Stimulated activated CD4-positive, alpha-beta T cell treated with anti-CD3 and anti-CD28 coated beads, Interleukin-4, amount 100 ng/mL, for 1 hour (primary cell): ENCODE data around the gene PEMT.

Experiments used
- DNase-seq: peaks from one replicate; pipeline ENCODE4 v3.0.0-alpha.2; 2020

PEMT gene

DNA sequence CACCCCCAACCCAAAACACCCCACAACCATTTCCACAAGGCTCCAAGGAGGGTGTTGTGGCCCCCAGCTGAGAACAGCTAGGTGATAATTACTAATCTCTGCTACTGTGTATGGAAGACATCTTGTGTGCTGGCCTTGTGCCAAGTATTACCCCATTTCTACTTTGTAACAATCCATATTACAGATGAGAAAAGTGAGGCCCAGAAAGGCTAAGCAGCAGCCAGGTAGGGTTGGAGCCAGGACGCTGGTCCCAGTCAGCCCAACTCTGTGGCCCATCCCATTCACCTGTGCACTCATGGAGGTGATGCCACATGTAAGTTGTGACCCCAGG, 12.4 kb upstream of the PEMT start:
- DNase-seq, result no peak

DNA sequence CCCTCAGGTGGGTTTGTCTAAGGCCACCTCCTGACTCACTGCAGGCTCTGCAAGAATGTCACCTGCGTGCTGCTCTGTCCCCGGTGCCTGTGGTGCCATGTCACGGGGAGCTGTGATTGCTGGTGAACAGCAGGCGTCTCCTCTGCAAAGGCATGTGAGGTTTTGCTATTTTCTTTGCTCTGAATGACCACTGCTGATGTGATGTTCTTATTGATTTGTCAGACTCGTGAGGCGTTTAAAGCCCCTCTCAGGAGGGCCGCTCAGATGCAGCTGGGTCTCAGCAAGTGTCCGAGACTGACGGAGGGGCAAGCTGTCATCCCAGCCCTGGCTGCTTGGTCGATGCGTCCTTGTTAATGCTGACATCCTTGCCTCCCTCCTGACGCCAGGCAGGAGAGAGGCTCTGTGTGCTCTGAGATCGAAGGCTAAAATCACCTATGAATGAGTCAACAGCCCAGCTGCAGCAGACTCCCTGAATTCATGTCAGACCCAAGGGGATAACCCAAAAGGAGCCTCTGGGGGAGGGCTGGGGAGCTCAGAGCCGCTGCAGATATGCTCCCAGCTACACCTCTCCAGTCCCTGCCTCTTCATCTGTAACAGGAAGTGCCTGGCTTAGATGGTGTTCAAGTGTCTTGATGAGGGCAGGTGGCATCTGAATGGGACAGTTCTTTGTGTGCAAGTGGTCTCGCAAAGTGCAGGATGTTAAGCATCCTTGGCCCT, 11.8 kb upstream of the PEMT start:
- no peak for DNase-seq

GRCh38 chr17:17599965-17600364, 8.5 kb upstream of the PEMT start:
- DNase-seq, result no peak

- no peak for DNase-seq
Observed at GRCh38 chr17:17598003-17598402, 6.5 kb upstream of the PEMT start.

DNA sequence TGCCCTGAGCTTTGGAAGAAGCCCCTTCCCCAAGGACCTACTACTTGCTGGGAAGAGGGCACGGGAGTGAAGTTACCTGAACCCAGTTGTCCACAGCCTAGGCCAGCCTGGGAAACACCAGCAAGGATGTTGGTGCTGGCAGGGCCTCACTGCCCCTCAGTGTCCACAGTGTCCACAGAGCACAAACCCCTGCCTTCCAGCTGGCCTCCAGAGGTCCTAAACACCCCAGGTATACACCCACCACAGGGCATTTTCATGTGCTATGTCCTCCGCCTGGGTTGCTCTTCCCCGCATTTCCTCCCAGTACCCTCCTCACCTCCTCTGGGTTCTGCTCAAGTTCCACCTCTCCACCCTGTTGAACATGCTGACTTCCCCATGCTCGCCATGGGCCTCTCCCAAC, 4.2 kb upstream of the PEMT start:
- DNase-seq, result no peak

GRCh38 chr17:17593222-17593620, 1.7 kb upstream of the PEMT start:
- no peak for DNase-seq

- DNase-seq, result no peak
Observed at GRCh38 chr17:17590883-17591354, 589 bp downstream of the PEMT start.

GRCh38 chr17:17590141-17590751, 1.3 kb downstream of the PEMT start:
- DNase-seq, result no peak

GRCh38 chr17:17587614-17588337, 3.7 kb downstream of the PEMT start:
- DNase-seq, result no peak

- no peak for DNase-seq
Observed at GRCh38 chr17:17582372-17582771, 9.1 kb downstream of the PEMT start.

DNA sequence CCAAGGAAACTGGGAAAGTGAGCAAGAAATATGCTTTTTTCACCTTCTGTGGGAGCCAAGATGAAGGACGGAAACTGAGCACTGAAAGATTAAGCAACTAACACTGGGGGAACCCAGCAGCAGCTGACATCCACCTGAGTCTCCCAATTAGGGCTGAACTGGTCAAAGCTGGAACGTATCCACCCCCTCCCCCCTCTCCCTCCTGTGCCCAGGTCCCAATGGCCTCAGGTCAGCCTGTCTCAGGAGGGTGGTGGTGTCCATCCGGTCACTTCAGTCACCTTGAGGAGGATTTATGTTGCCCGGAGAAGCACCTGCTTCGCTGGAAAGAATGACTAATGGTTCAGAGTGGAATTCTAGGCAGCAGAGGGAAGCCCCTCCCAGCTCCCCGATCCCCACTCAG, 10.0 kb downstream of the PEMT start:
- no peak for DNase-seq

DNA sequence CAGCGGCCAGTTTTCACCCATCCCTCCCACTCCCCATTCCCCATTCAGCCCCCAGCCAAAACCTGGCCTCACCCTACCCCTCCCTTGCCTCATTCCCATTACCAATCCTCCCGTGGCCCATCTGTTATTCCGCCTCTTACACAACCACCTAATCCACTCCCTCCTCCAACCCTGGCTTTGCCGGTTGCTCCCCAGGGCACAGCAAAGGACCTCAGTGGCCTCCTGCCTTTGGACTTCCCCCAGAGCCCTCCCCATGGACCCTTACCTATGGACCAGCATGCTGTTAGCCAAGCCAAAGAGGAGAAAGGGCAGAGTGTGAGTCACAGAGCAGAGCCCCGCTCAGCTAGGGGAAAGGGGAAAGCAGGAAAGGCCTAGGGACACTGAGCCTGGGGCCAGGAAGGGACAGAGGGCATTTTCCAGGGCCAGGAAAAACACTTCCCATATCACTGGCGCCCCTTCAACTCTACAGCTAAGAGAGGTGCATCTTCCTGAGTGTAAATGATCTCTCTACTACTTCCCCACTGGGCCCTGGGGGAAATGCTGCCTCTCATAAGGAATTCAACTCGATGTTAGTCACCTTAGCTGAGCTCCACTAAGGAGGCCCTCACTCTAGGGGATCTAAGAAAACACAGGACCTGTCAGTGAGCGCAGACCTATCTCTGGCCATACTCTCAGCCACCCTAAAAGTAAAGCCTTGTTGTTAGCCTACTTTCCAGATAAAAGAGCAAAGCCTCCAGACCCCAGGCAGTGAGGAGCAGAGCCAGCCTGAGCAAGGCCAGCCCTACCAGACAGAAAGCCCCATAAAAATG, 10.6 kb downstream of the PEMT start:
- no peak for DNase-seq

DNA sequence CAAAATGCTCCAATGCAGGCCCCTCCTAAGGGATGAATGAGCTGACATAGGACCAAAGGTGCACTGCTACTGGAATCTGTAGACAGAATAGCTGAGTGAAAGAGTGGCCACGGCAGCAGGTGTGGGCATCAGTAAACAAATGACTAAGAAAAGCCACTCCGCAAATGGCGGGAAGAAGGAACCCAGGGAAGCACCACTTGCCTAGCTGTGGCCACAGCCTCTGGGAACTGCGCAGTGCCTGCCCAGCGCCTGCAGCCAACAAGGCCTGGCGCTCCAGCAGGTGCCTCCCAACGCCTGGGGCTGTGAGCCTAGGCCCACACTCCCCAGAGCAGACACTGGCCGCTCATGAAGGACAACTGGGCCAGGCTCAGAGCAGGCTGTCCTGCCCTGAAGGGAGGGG, 11.8 kb downstream of the PEMT start:
- no peak for DNase-seq

- no peak for DNase-seq
Observed at GRCh38 chr17:17577373-17577772, 14.1 kb downstream of the PEMT start.

GRCh38 chr17:17576772-17577234, 14.7 kb downstream of the PEMT start:
- no peak for DNase-seq

DNA sequence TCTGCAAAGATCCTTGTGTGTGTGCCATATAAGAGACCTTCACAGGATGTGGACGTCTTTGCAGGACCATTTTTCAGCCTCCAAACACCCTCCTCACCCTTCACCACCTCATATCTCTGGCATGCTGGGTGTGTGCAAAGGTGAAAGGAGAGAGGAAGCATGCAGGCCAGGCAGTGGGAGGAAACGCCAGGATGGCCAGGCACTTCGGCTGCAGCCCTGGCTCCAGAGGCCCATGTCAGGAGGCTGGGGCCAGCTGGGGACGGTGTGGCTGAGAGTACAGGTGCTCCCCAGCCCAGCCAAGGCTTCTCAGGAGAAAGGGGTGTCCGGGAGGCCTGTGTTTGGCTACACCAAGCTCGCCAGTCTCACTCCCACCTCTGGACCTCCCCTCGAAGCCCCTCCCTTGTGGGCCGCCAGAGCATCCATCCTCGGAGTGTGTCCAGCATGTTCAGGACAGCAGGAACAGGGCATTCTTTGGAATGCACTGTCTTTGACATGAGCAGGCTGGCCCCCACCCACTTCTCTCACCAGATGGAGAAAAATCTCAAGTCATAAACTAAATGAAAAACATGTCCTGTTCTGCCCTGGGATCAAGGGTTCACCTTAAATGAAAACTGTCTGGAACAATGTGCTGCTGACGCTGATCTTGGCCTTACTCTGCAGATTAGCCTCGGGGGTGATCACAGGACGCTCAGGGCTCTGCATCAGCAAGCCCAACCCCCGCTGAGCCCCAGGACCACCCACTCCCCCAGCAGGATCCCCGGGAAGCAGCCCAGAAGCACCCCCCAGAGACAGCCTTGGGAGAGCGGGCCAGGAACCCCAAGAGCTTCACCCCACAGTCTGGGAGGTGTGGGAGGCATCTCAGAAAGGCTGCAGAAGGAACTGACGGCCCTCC, 15.9 kb downstream of the PEMT start:
- DNase-seq, result no peak

- DNase-seq, result no peak
Observed at GRCh38 chr17:17573912-17574311, 17.6 kb downstream of the PEMT start.

DNA sequence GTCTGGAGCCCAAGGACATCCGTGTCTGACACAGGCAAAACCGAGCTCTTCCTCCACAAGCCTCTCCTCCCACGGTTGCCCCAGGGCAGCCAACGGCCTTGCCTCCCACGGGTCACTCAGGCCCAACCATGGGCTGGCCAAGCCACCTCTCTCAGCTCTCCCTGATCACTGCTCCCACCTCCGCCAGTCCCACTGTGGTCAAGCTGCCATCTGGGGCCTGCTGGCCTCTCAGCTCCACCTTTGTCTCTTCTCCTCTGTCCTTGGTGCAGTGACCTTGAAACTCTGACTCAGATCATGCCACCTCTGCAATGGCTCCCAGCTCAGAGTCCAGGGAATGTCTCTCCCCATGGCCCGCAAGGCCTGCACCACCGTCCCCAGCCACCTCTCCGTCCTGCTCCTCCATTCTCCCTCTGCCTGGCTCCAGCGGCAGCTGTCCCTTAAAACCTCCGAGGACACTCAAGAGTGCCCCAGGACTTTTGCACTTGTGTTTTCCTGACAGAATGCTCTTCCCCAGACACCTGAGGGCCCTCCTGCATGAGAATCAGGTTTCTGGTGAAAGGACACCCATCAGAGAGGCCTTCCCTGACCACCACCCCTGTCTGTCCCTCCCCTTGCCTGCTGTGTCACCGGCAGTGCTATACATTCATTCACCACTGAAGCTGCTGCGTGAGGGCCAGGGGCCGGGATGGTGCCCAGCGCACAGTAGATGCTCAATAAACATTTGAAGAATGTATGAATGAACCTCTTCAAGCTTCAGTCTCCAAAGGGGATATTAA, 19.3 kb downstream of the PEMT start:
- DNase-seq, result no peak

GRCh38 chr17:17570798-17571716, 20.5 kb downstream of the PEMT start:
- DNase-seq, result no peak

DNA sequence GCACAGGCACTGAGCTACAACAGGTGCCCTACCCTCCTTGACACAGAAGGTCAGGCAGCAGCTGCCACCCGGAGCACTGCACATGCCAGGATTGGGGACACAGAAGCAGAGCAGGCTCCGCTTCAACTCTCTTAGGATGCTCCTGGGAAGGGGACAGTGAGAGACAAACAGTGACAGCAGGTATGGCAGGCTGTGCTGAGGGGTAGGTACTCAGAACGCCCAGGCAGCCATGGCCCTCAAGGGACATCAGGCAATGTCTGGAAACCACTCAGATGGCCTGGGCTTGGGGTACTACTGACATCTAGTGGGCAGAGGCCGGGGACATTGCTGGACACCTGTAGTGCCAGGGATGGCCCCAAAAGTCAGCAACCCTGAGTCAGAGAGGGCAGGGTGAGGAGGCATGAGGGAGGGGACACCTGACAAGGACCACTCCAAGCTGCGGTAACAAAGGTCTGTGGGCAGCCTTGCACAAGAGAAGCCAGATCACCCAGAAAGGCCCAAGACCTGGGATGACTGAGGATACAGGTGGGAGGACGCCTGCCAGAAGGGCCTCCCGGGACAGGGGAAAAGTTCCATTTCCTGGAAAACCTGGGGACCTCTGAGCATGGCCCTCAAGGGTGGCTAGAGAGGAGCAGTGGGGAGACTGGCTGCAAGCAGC, 21.2 kb downstream of the PEMT start:
- no peak for DNase-seq
